MCF 10A (cell line): Measurements from ENCODE around the gene PTBP3. TPM values are rescaled to one million over a fixed set of nuclear protein-coding genes. Genes with fewer than 3 reads are reported as not detected.

Source experiments
- BruUV-seq: library from RNA; stranded (reverse); fragments of 400-500 nt; replicated peaks from 2 replicates; lab custom pipeline; 2021; lab: Mats Ljungman, UMichigan
- CTCF ChIA-PET: fragments of 300-600 bp; sonication (Branson Sonifier 250); formaldehyde crosslinking; extraction: SDS; loops from one replicate; lab custom pipeline; 2021; ENCODE audit warnings: antibody characterized with exemption, inconsistent platforms; lab: Yijun Ruan, JAX
- POLR2A ChIA-PET: fragments of 300-600, 350-650 bp; sonication (Branson Sonifier 250); formaldehyde crosslinking; extraction: SDS; loops from one replicate; lab custom pipeline; 2020; ENCODE audit warnings: antibody characterized with exemption, inconsistent platforms; lab: Yijun Ruan, JAX
- DNase-seq: peaks from one replicate; pipeline ENCODE4 v3.0.0-alpha.2; 2018; ENCODE audit not compliant: unreplicated experiment
- H3K27ac Mint-ChIP-seq: one replicate; pipeline ENCODE4 v1.8.0; 2022; ENCODE audit warnings: mild to moderate bottlenecking, low read depth, mixed read lengths; ENCODE audit not compliant: unreplicated experiment
- H3K27me3 Mint-ChIP-seq: one replicate; pipeline ENCODE4 v1.8.0; 2022; ENCODE audit warnings: mixed read lengths; ENCODE audit not compliant: insufficient read depth, unreplicated experiment
- H3K36me3 Mint-ChIP-seq: one replicate; pipeline ENCODE4 v1.8.0; 2022; ENCODE audit warnings: mild to moderate bottlenecking, moderate library complexity, mixed read lengths; ENCODE audit not compliant: insufficient read depth, unreplicated experiment
- H3K4me1 Mint-ChIP-seq: one replicate; pipeline ENCODE4 v1.8.0; 2022; ENCODE audit warnings: mixed read lengths; ENCODE audit not compliant: insufficient read depth, unreplicated experiment
- H3K4me3 Mint-ChIP-seq: one replicate; pipeline ENCODE4 v1.8.0; 2022; ENCODE audit warnings: mild to moderate bottlenecking, moderate library complexity, mixed read lengths; ENCODE audit not compliant: unreplicated experiment
- H3K9me3 Mint-ChIP-seq: one replicate; pipeline ENCODE4 v1.8.0; 2022; ENCODE audit warnings: mixed read lengths; ENCODE audit not compliant: unreplicated experiment
- intact Hi-C: fragments of 100-400 bp; cut with micrococcal nuclease; formaldehyde crosslinking; loops from 2 replicates; pipeline ENCODE4 v1.14.1; 2022
- total RNA-seq: library from RNA; stranded (reverse); gene quantifications from 2 replicates; pipeline ENCODE4 v1.2.3, GENCODE V29; 2022
- TF ChIP-seq, protein P1 (sequence below): fragments of 200-600 bp; IDR thresholded peaks from one replicate; pipeline ENCODE4 v1.8.0; 2022; ENCODE audit warnings: antibody characterized with exemption, mild to moderate bottlenecking; ENCODE audit not compliant: unreplicated experiment

The PTBP3 gene
- total RNA-seq, 1 experiment from 2014 or later = 79.2 TPM

DNA sequence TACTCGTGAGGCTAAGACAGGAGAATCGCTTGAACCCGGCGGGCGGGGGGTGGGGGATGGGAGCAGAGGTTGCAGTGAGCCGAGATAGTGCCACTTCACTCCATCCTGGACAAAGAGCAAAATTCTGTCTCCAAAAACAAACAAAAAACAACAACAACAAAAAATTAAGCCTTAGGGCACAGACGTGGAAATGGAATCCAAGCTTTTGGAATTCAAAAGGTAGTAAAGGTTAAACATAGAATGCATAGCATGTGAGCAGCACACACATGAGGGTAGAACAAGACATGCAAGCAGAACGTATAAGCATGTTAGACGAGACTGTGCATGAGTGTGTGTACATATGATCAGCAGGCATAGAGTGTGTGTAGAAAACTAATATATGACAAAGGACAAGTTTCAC is 68.0 kb downstream of the PTBP3 start:
- H3K4me1 Mint-ChIP-seq = no peaks in the 10 kb centered on the region
- BruUV-seq = no TSS peak
- ChIA-PET POLR2A (no interaction called here), CTCF (no interaction called here)
- no peak overlapping the region for H3K4me3 Mint-ChIP-seq
- intact Hi-C loops = no loop called here
- peaks cover 64% of the 10 kb centered on the region for H3K36me3 Mint-ChIP-seq
- TF ChIP-seq, protein P1, sequence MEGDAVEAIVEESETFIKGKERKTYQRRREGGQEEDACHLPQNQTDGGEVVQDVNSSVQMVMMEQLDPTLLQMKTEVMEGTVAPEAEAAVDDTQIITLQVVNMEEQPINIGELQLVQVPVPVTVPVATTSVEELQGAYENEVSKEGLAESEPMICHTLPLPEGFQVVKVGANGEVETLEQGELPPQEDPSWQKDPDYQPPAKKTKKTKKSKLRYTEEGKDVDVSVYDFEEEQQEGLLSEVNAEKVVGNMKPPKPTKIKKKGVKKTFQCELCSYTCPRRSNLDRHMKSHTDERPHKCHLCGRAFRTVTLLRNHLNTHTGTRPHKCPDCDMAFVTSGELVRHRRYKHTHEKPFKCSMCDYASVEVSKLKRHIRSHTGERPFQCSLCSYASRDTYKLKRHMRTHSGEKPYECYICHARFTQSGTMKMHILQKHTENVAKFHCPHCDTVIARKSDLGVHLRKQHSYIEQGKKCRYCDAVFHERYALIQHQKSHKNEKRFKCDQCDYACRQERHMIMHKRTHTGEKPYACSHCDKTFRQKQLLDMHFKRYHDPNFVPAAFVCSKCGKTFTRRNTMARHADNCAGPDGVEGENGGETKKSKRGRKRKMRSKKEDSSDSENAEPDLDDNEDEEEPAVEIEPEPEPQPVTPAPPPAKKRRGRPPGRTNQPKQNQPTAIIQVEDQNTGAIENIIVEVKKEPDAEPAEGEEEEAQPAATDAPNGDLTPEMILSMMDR = no peak
- H3K27ac Mint-ChIP-seq = no peak overlapping the region
- no peaks in the 10 kb centered on the region for H3K9me3 Mint-ChIP-seq
- DNase-seq = no peak
- H3K27me3 Mint-ChIP-seq = no peaks in the 10 kb centered on the region

DNA sequence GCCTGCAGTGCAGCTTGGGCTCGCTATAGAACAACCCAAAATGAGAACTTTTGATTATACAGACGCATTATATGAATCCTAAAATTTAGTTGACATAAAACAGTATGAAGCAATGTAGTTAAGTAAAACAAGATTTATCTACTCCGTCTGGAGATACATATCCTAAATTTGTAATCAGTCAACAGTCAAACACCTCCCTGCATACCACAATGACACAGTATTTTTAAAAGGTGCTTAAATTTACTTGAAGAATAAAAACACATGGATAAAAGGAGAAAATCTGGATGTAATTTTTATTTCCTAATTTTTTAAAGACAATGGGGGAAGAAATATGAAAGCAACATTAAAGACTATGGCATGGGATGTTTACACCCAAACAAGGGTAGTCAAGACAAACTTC is 70.8 kb downstream of the PTBP3 start:
- ChIA-PET CTCF (no interaction called here), POLR2A (interaction anchor here (1.2 kb wide), 1 partner anchor 8 kb away, joined by 3 read pairs; no protein-coding TSS in a partner anchor)
- no peak overlapping the region for H3K4me3 Mint-ChIP-seq
- H3K27ac Mint-ChIP-seq = no peak overlapping the region
- no peaks in the 10 kb centered on the region for H3K9me3 Mint-ChIP-seq
- no TSS peak for BruUV-seq
- intact Hi-C loops = no loop called here
- H3K27me3 Mint-ChIP-seq = no peaks in the 10 kb centered on the region
- H3K36me3 Mint-ChIP-seq = peaks cover 55% of the 10 kb centered on the region
- TF ChIP-seq, protein P1 = no peak
- DNase-seq = no peak
- H3K4me1 Mint-ChIP-seq = no peaks in the 10 kb centered on the region

DNA sequence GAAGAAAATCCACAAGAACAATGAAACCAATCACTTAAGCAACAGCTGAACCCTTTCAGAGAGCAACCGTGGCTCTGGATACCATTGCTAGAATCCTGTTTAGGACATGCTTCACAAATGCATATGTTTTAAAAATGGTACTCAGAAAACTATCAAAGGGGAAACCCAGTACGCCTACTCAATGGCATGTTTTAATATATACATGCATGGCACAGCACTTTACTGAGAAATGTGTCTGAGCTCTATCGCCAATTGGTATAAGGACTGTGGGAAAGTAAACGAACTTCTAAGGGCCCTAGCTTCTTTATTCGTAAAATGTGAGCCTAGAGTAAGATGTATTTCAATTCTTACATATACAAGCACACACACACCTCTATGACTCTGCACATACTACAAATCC is 72.3 kb downstream of the PTBP3 start:
- no peak for DNase-seq
- TF ChIP-seq, protein P1 = no peak
- H3K9me3 Mint-ChIP-seq = no peaks in the 10 kb centered on the region
- no peak overlapping the region for H3K4me3 Mint-ChIP-seq
- POLR2A ChIA-PET = interaction anchor here (1.4 kb wide), 1 partner anchor 16 kb away, joined by 3 read pairs; no protein-coding TSS in a partner anchor
- no TSS peak for BruUV-seq
- H3K27me3 Mint-ChIP-seq = no peaks in the 10 kb centered on the region
- intact Hi-C loops = no loop called here
- CTCF ChIA-PET = no interaction called here
- H3K36me3 Mint-ChIP-seq = peaks cover 44% of the 10 kb centered on the region
- no peaks in the 10 kb centered on the region for H3K4me1 Mint-ChIP-seq
- H3K27ac Mint-ChIP-seq = no peak overlapping the region

DNA sequence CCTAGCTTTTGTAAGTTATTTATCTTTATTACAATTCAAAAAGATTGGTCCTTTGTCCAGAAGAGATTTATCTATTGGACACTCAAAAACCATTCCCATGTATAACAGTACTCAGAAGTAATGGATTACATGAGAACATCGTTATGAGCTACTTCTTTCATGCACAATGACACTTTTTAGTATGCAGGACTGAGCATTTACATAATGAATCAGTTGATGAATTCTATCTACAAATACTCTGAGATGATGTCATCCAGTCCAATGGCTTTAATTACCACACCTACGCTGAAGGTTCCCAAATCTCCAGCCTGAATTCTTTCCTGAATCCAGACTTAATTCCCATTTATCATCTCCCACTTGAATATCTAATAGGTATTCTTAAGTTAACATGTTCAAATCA is 75.3 kb downstream of the PTBP3 start:
- DNase-seq = no peak
- Mint-ChIP-seq H3K9me3 (no peaks in the 10 kb centered on the region), H3K36me3 (peaks cover 39% of the 10 kb centered on the region), H3K27me3 (no peaks in the 10 kb centered on the region), H3K4me3 (no peak overlapping the region), H3K27ac (no peak overlapping the region), H3K4me1 (no peaks in the 10 kb centered on the region)
- ChIA-PET CTCF (interaction anchor here (0.7 kb wide), 1 partner anchor 151 kb away, joined by 3 read pairs; no protein-coding TSS in a partner anchor), POLR2A (interaction anchor here (0.8 to 1.1 kb wide), 3 partner anchors 9 to 20 kb away, joined by 3 to 4 read pairs (median 3); no protein-coding TSS in a partner anchor)
- BruUV-seq = no TSS peak
- intact Hi-C loops = no loop called here
- TF ChIP-seq, protein P1 = no peak
